ENCODE results near the gene FGD3.

GRCh38 chr9:92962303-92962649, 15.0 kb downstream of the FGD3 start:
- TF ChIP-seq, protein P1, sequence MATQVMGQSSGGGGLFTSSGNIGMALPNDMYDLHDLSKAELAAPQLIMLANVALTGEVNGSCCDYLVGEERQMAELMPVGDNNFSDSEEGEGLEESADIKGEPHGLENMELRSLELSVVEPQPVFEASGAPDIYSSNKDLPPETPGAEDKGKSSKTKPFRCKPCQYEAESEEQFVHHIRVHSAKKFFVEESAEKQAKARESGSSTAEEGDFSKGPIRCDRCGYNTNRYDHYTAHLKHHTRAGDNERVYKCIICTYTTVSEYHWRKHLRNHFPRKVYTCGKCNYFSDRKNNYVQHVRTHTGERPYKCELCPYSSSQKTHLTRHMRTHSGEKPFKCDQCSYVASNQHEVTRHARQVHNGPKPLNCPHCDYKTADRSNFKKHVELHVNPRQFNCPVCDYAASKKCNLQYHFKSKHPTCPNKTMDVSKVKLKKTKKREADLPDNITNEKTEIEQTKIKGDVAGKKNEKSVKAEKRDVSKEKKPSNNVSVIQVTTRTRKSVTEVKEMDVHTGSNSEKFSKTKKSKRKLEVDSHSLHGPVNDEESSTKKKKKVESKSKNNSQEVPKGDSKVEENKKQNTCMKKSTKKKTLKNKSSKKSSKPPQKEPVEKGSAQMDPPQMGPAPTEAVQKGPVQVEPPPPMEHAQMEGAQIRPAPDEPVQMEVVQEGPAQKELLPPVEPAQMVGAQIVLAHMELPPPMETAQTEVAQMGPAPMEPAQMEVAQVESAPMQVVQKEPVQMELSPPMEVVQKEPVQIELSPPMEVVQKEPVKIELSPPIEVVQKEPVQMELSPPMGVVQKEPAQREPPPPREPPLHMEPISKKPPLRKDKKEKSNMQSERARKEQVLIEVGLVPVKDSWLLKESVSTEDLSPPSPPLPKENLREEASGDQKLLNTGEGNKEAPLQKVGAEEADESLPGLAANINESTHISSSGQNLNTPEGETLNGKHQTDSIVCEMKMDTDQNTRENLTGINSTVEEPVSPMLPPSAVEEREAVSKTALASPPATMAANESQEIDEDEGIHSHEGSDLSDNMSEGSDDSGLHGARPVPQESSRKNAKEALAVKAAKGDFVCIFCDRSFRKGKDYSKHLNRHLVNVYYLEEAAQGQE (IDR thresholded peaks at IDR 0.05): no peak
- TF ChIP-seq, protein P2, sequence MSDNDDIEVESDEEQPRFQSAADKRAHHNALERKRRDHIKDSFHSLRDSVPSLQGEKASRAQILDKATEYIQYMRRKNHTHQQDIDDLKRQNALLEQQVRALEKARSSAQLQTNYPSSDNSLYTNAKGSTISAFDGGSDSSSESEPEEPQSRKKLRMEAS (IDR thresholded peaks at IDR 0.05): no peak
- TF ChIP-seq, protein P3, sequence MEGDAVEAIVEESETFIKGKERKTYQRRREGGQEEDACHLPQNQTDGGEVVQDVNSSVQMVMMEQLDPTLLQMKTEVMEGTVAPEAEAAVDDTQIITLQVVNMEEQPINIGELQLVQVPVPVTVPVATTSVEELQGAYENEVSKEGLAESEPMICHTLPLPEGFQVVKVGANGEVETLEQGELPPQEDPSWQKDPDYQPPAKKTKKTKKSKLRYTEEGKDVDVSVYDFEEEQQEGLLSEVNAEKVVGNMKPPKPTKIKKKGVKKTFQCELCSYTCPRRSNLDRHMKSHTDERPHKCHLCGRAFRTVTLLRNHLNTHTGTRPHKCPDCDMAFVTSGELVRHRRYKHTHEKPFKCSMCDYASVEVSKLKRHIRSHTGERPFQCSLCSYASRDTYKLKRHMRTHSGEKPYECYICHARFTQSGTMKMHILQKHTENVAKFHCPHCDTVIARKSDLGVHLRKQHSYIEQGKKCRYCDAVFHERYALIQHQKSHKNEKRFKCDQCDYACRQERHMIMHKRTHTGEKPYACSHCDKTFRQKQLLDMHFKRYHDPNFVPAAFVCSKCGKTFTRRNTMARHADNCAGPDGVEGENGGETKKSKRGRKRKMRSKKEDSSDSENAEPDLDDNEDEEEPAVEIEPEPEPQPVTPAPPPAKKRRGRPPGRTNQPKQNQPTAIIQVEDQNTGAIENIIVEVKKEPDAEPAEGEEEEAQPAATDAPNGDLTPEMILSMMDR (IDR thresholded peaks at IDR 0.05; ENCODE audit: low read depth, low read length, missing input control): no peak
- TF ChIP-seq, protein P4, sequence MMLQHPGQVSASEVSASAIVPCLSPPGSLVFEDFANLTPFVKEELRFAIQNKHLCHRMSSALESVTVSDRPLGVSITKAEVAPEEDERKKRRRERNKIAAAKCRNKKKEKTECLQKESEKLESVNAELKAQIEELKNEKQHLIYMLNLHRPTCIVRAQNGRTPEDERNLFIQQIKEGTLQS (IDR thresholded peaks at IDR 0.05): no peak
- no peak for TF ChIP-seq RAD21 (IDR thresholded peaks at IDR 0.05)
- TF ChIP-seq SP1 (IDR thresholded peaks at IDR 0.05): no peak
- no peak for TF ChIP-seq FOXA1 (IDR thresholded peaks at IDR 0.05)
- no peak for TF ChIP-seq EGR1 (IDR thresholded peaks at IDR 0.05; ENCODE audit: low read depth in 2 of 2)

All from liver (tissue), 3 donors.